ENCODE data around the gene DOK6. TPM values are rescaled to one million over a fixed set of nuclear protein-coding genes. Genes with fewer than 3 reads are reported as not detected.

The DOK6 gene
- total and polyA plus RNA-seq, 2 of the 13 experiments (the other 11 are each of a cell fraction or from before 2014, with no cell fraction given), result 17.0 to 17.2 TPM

GRCh38 chr18:69358212-69358895, 42.3 kb upstream of the DOK6 start (continued):
- TF ChIP-seq ZNF468 (CRISPR knock-in tag; IDR thresholded peaks at IDR 0.05), result no peak
- no peak for TF ChIP-seq MEIS1 (CRISPR knock-in tag; IDR thresholded peaks at IDR 0.05; ENCODE audit: borderline replicate concordance)
- 0 out of 2 replicates have a peak, but pooled peaks have one; percentile 30 for TF ChIP-seq HBP1 (CRISPR knock-in tag; IDR thresholded peaks at IDR 0.05; ENCODE audit: low read depth)
- TF ChIP-seq ZFP41 (CRISPR knock-in tag; IDR thresholded peaks at IDR 0.05; ENCODE audit: borderline replicate concordance), result no peak
- no peak for TF ChIP-seq ZFP91 (CRISPR knock-in tag; IDR thresholded peaks at IDR 0.05; ENCODE audit: borderline replicate concordance)
- 0 out of 2 replicates have a peak, but pooled peaks have one; percentile 26 for TF ChIP-seq ARNTL (CRISPR knock-in tag; IDR thresholded peaks at IDR 0.05)
- TF ChIP-seq HINFP (CRISPR knock-in tag; IDR thresholded peaks at IDR 0.05; ENCODE audit: low read depth), result no peak
- 0 out of 2 replicates have a peak, but pooled peaks have one; percentile 16 for TF ChIP-seq KDM5A (IDR thresholded peaks at IDR 0.05; ENCODE audit: borderline replicate concordance, low read length)
- peak; percentile 87 for TF ChIP-seq PATZ1 (CRISPR knock-in tag; IDR thresholded peaks at IDR 0.05)
- TF ChIP-seq KAT8 (CRISPR knock-in tag; IDR thresholded peaks at IDR 0.05), result peak; percentile 68
- no peak for TF ChIP-seq ZBTB33 (CRISPR knock-in tag; IDR thresholded peaks at IDR 0.05)
- no peak; the same call in 1 of the 2 replicates for TF ChIP-seq ATF1 (CRISPR knock-in tag; IDR thresholded peaks at IDR 0.05)
- no peak; the same call in 1 of the 2 replicates for TF ChIP-seq HIC2 (CRISPR knock-in tag; IDR thresholded peaks at IDR 0.05; ENCODE audit: low read depth)
- no peak for TF ChIP-seq HNRNPH1 (optimal IDR thresholded peaks at IDR 0.05; ENCODE audit: low read depth, low read length)
- TF ChIP-seq LCORL (IDR thresholded peaks at IDR 0.05), result no peak
- 0 out of 2 replicates have a peak, but pooled peaks have one; percentile 5 for TF ChIP-seq LCORL (CRISPR knock-in tag; IDR thresholded peaks at IDR 0.05)
- no peak for TF ChIP-seq ETV6 (CRISPR knock-in tag; conservative IDR thresholded peaks at IDR 0.05)
- TF ChIP-seq ZKSCAN5 (CRISPR knock-in tag; IDR thresholded peaks at IDR 0.05), result no peak
